ENCODE results near the gene PRX. TPM values are rescaled to one million over a fixed set of nuclear protein-coding genes. Genes with fewer than 3 reads are reported as not detected.

PRX gene
- total and polyA plus RNA-seq, 9 of the 15 experiments (the other 6 are each of a cell fraction or from before 2014, with no cell fraction given): 0.65 to 3.5 (median 1.7) TPM; not detected in 2

GRCh38 chr19:40412866-40413265 is 312 bp downstream of the PRX start (continued):
- TF ChIP-seq ARID4B (CRISPR knock-in tag; IDR thresholded peaks at IDR 0.05) (no peak), SAFB2 (IDR thresholded peaks at IDR 0.05; ENCODE audit: borderline replicate concordance, low read depth, low read length, severe bottlenecking) (no peak), HCFC1 (IDR thresholded peaks at IDR 0.05; ENCODE audit: low read depth, low read length) (no peak), SNIP1 (IDR thresholded peaks at IDR 0.05; ENCODE audit: low read depth) (no peak), PRDM10 (IDR thresholded peaks at IDR 0.05; ENCODE audit: partially characterized antibody) (no peak), HDAC8 (tag; IDR thresholded peaks at IDR 0.05) (no peak), ELK3 (CRISPR knock-in tag; IDR thresholded peaks at IDR 0.05) (no peak), BRD4 (IDR thresholded peaks at IDR 0.05) (no peak), DMBX1 (CRISPR knock-in tag; IDR thresholded peaks at IDR 0.05; ENCODE audit: borderline replicate concordance) (no peak), RFX1 (IDR thresholded peaks at IDR 0.05) (no peak), ZNF384 (IDR thresholded peaks at IDR 0.05; ENCODE audit: low read depth, low read length) (no peak), NELFE (IDR thresholded peaks at IDR 0.05; ENCODE audit: insufficient read depth, insufficient read length) (no peak), KDM1A (IDR thresholded peaks at IDR 0.05) (peak; percentile 73 to 91), SNAPC5 (CRISPR knock-in tag; IDR thresholded peaks at IDR 0.05) (no peak), POLR2H (tag; IDR thresholded peaks at IDR 0.05; ENCODE audit: low read depth) (no peak), ZNF507 (tag; conservative IDR thresholded peaks at IDR 0.05) (no peak), MCM3 (IDR thresholded peaks at IDR 0.05) (no peak), HDAC2 (IDR thresholded peaks at IDR 0.05) (peak; percentile 76), PRMT5 (CRISPR knock-in tag; IDR thresholded peaks at IDR 0.05) (no peak), MAFF (IDR thresholded peaks at IDR 0.05; ENCODE audit: low read length) (no peak), XRCC5 (IDR thresholded peaks at IDR 0.05; ENCODE audit: low read depth, low read length) (no peak), ZNF3 (CRISPR knock-in tag; IDR thresholded peaks at IDR 0.05) (no peak), TRIM24 (IDR thresholded peaks at IDR 0.05) (no peak), RB1 (IDR thresholded peaks at IDR 0.05; ENCODE audit: low read depth) (no peak)
